HepG2 (cell line): ENCODE data around the gene CD7. TPM values are rescaled to one million over a fixed set of nuclear protein-coding genes. Genes with fewer than 3 reads are reported as not detected.

Experiments
- ATAC-seq: fragments of 200-7000 bp; cut with Tn5 transposase; 3 replicates; pipeline ENCODE4 v1.9.1; 2020; ENCODE audit warnings: mild to moderate bottlenecking, moderate library complexity
- BruUV-seq: library from RNA; stranded (reverse); fragments of 400-500 nt; replicated peaks from 2 replicates; lab custom pipeline; 2021; lab: Mats Ljungman, UMichigan
- CTCF ChIA-PET: fragments of 300-600 bp; formaldehyde crosslinking; extraction: SDS; loops from one replicate; lab custom pipeline; 2021; ENCODE audit warnings: low total read pairs, inconsistent platforms, low intra/inter-chr PET ratio; lab: Yijun Ruan, JAX
- POLR2A ChIA-PET: fragments of 350-600 bp; sonication (Branson Sonifier 250); formaldehyde crosslinking; loops from one replicate; lab custom pipeline; 2020; ENCODE audit warnings: antibody characterized with exemption, inconsistent platforms; lab: Yijun Ruan, JAX
- DNase-seq: peaks from one replicate; pipeline ENCODE4 v3.0.0-alpha.2; 2015; ENCODE audit warnings: low spot score
- FAIRE-seq: peaks from 3 replicates; lab custom pipeline; 2011; peaks lifted over from hg19 to GRCh38; lab: Jason Lieb, UNC
- H2AFZ ChIP-seq: one replicate; pipeline ENCODE4 v1.6.1; 2011; ENCODE audit warnings: low read length, inconsistent platforms
- H3K27ac ChIP-seq: fragments of 300-600 bp; 3 replicates; pipeline ENCODE4 v1.8.0; 2011; ENCODE audit warnings: mixed run types, mild to moderate bottlenecking, mixed read lengths, low read length, inconsistent platforms; ENCODE audit not compliant: insufficient read depth; ENCODE audit errors: extremely low read length
- H3K27me3 ChIP-seq, 2 experiments: fragments of 200-600 bp in 1 of 2; 2 replicates in 1 of 2; 3 replicates in 1 of 2; pipeline versions ENCODE4 v1.6.0 to v1.8.0; 2011; ENCODE audit warnings: low read length in 2 of 2, mild to moderate bottlenecking in 2 of 2, moderate library complexity in 2 of 2, inconsistent platforms in 1 of 2; ENCODE audit not compliant: insufficient read depth in 2 of 2, control insufficient read depth in 1 of 2
- H3K36me3 ChIP-seq, 2 experiments: fragments of 200-600 bp in 1 of 2; replicated peaks in 1 of 2; 2 replicates in 1 of 2; 3 replicates in 1 of 2; pipeline versions ENCODE4 v1.5.1 to v1.8.0; 2011; ENCODE audit warnings: low read length in 2 of 2, inconsistent platforms in 1 of 2; ENCODE audit not compliant: insufficient read depth in 2 of 2, control insufficient read depth in 1 of 2
- H3K4me1 ChIP-seq: 2 replicates; pipeline ENCODE4 v1.5.1; 2012; ENCODE audit warnings: low read length, inconsistent platforms; ENCODE audit not compliant: insufficient read depth
- H3K4me2 ChIP-seq: 2 replicates; pipeline ENCODE4 v1.6.0; 2011; ENCODE audit warnings: low read depth, low read length, inconsistent platforms
- H3K4me3 ChIP-seq, 3 experiments: fragments of 200-600 bp in 1 of 3; sonication (generic), shearing (Covaris generic) in 1 of 3; replicated peaks in 1 of 3; 2 replicates each; pipeline ENCODE4 v1.5.1; 2011 to 2016; ENCODE audit warnings: low read length in 3 of 3, inconsistent platforms in 2 of 3, low read depth in 2 of 3, mild to moderate bottlenecking in 2 of 3, control low read depth in 1 of 3, mixed read lengths in 1 of 3; ENCODE audit not compliant: insufficient read depth in 1 of 3
- H3K79me2 ChIP-seq: one replicate; pipeline ENCODE4 v1.6.1; 2011; ENCODE audit warnings: low read length, inconsistent platforms; ENCODE audit not compliant: insufficient read depth
- H3K9ac ChIP-seq: 2 replicates; pipeline ENCODE4 v1.6.0; 2011; ENCODE audit warnings: mild to moderate bottlenecking, low read depth, low read length, inconsistent platforms; ENCODE audit not compliant: insufficient read depth
- H3K9me3 ChIP-seq: 2 replicates; pipeline ENCODE4 v1.5.1; 2012; ENCODE audit warnings: mild to moderate bottlenecking, low read length
- H4K20me1 ChIP-seq: 2 replicates; pipeline ENCODE4 v1.6.0; 2011; ENCODE audit warnings: inconsistent platforms, mild to moderate bottlenecking, low read length, moderate library complexity; ENCODE audit not compliant: insufficient read depth
- ARID2 ChIP-seq: sonication (generic); formaldehyde crosslinking; IDR thresholded peaks from 2 replicates; pipeline ENCODE4 v1.8.1; 2022; ENCODE audit warnings: mild to moderate bottlenecking, missing genetic modification reagents, borderline replicate concordance
- CCDC6 ChIP-seq: sonication (generic); formaldehyde crosslinking; IDR thresholded peaks from 2 replicates; pipeline ENCODE4 v1.8.1; 2022; ENCODE audit warnings: mild to moderate bottlenecking, missing genetic modification reagents, moderate library complexity
- HNF4G ChIP-seq, 2 experiments: sonication (generic) in 1 of 2; formaldehyde crosslinking in 1 of 2; IDR thresholded peaks; 2 replicates each; pipeline versions ENCODE4 v1.4.0 to v1.6.1; 2011 to 2020; ENCODE audit warnings: borderline replicate concordance in 2 of 2, low read depth in 2 of 2, mild to moderate bottlenecking in 2 of 2, low read length in 1 of 2, missing genetic modification reagents in 1 of 2, moderate library complexity in 1 of 2
- KLF9 ChIP-seq: IDR thresholded peaks from 2 replicates; pipeline ENCODE4 v1.6.1; 2016; ENCODE audit warnings: low read depth
- PREB ChIP-seq: sonication (generic); formaldehyde crosslinking; IDR thresholded peaks from 2 replicates; pipeline ENCODE4 v1.4.0; 2020; ENCODE audit warnings: missing genetic modification reagents
- REL ChIP-seq: sonication (generic); formaldehyde crosslinking; conservative IDR thresholded peaks from 2 replicates; pipeline ENCODE4 v1.8.0; 2022; ENCODE audit warnings: mild to moderate bottlenecking, missing genetic modification reagents, moderate library complexity
- SMARCC2 ChIP-seq: fragments of 450-650 bp; IDR thresholded peaks from 2 replicates; pipeline ENCODE4 v1.6.1; 2017; ENCODE audit warnings: antibody characterized with exemption, mild to moderate bottlenecking
- SRY ChIP-seq: sonication (generic); formaldehyde crosslinking; IDR thresholded peaks from 2 replicates; pipeline ENCODE4 v1.8.0; 2022; ENCODE audit warnings: mild to moderate bottlenecking, missing genetic modification reagents
- ZBTB4 ChIP-seq: sonication (generic); formaldehyde crosslinking; IDR thresholded peaks from 2 replicates; pipeline ENCODE4 v1.4.0; 2020; ENCODE audit warnings: missing genetic modification reagents, mild to moderate bottlenecking, borderline replicate concordance
- ZNF281 ChIP-seq: sonication (generic); formaldehyde crosslinking; IDR thresholded peaks from 2 replicates; pipeline ENCODE4 v1.4.0; 2020; ENCODE audit warnings: missing genetic modification reagents, borderline replicate concordance
- ZNF574 ChIP-seq: sonication (generic); formaldehyde crosslinking; IDR thresholded peaks from 2 replicates; pipeline ENCODE4 v1.4.0; 2020; ENCODE audit warnings: missing genetic modification reagents
- WGBS: methylation state at CpG from one replicate; pipeline ENCODE4 v1.1.6; 2017; ENCODE audit warnings: low lambda C conversion rate; 5-methylcytosine and 5-hydroxymethylcytosine counted together
- in situ Hi-C: cut with HindIII; loops from 2 replicates; pipeline ENCODE4 v1.10.0; 2017; ENCODE audit warnings: low pct_unique_long_range_greater_than_20kb; ENCODE audit not compliant: extremely low pct_ligation_motif_present
- intact Hi-C: fragments of 100-400 bp; cut with micrococcal nuclease; formaldehyde crosslinking; loops from one replicate; pipeline ENCODE4 v1.10.0; 2022; ENCODE audit not compliant: unreplicated experiment
- polyA plus RNA-seq, 8 experiments: library from polyadenylated mRNA; depleted of rRNA in 3 of 8; stranded (reverse) in 7 of 8; unstranded in 1 of 8; fragments of >200 nt; fragmentation: Illumina TruSeq in 4 of 8; extraction: Trizol in 4 of 8; gene quantifications; 2 replicates each; pipeline versions ENCODE4 v1.2.1 to v1.2.3, GENCODE V29; 2011 to 2016; ENCODE audit warnings: low read depth in 4 of 8, missing spikeins in 1 of 8, mixed read lengths in 1 of 8; ENCODE audit not compliant: insufficient read depth in 1 of 8
- total RNA-seq, 5 experiments: library from RNA; depleted of rRNA; stranded (reverse); fragments of >200 nt; fragmentation: Illumina TruSeq; extraction: Trizol; gene quantifications; 2 replicates each; pipeline ENCODE4 v1.2.3, GENCODE V29; 2016; ENCODE audit warnings: low read depth in 1 of 5

The CD7 gene
- total and polyA plus RNA-seq, 2 of the 13 experiments (the other 11 are each of a cell fraction or from before 2014, with no cell fraction given) = 67.6 to 76.4 TPM

- WGBS = 43% methylated on average over 9 of the region's 29 CpGs
- no peak for TF ChIP-seq PREB
- TF ChIP-seq SMARCC2 = no peak
- peak; percentile 75; the same call in 1 of the 2 replicates for TF ChIP-seq REL (CRISPR knock-in tag)
- no peak for TF ChIP-seq ZBTB4
- no peak for TF ChIP-seq HNF4G (IDR thresholded peaks at IDR 0.05; ENCODE audit: borderline replicate concordance, low read depth, low read length)
- peak; percentile 13; the same call in 1 of the 2 replicates for TF ChIP-seq HNF4G (CRISPR knock-in tag; IDR thresholded peaks at IDR 0.05; ENCODE audit: borderline replicate concordance, low read depth)
- TF ChIP-seq SRY (CRISPR knock-in tag) = 0 out of 2 replicates have a peak, but pooled peaks have one; percentile 13
- TF ChIP-seq ZNF574 (CRISPR knock-in tag) = 0 out of 2 replicates have a peak, but pooled peaks have one; percentile 29
- 0 out of 2 replicates have a peak, but pooled peaks have one; percentile 1 for TF ChIP-seq ZNF281 (CRISPR knock-in tag)
- TF ChIP-seq KLF9 = no peak
- peak; percentile 54; the same call in 1 of the 2 replicates for TF ChIP-seq ARID2 (CRISPR knock-in tag)
- peak; percentile 76; the same call in 1 of the 2 replicates for TF ChIP-seq CCDC6 (CRISPR knock-in tag)
Observed at GRCh38 chr17:82316651-82317393, 586 bp downstream of the CD7 start.

More at GRCh38 chr17:82316651-82317393, 586 bp downstream of the CD7 start:
- peak overlapping the region; percentile 54 for H3K27ac ChIP-seq
- peak; percentile 34 for ATAC-seq
- no peak for DNase-seq
- ChIA-PET POLR2A (interaction anchor here (0.8 to 2.6 kb wide), 19 partner anchors 8 to 260 kb away, joined by 3 to 152 read pairs (median 8); partner anchors contain the start of genes CSNK1D and SLC16A3), CTCF (interaction anchor here (1.0 kb wide), 1 partner anchor 16 kb away, joined by 3 read pairs; no protein-coding TSS in a partner anchor)
- peaks cover 63% of the 10 kb centered on the region for H3K4me1 ChIP-seq
- no peaks in the 10 kb centered on the region for H3K36me3 ChIP-seq
- peak overlapping the region; percentile 63 to 72 (median 69) for H3K4me3 ChIP-seq
- TSS peak; percentile 54 for BruUV-seq
- intact Hi-C loops (loop anchor here (1.0 kb wide), 2 partner anchors 50 to 75 kb away; no protein-coding TSS in a partner anchor), in situ Hi-C loops (no loop called here)
- H3K9ac ChIP-seq = peak overlapping the region; percentile 64
- FAIRE-seq = no peak
- peak overlapping the region; percentile 88 for H3K4me2 ChIP-seq
- peaks cover 3% of the 10 kb centered on the region for H3K79me2 ChIP-seq
- no peaks in the 10 kb centered on the region; a peak in 1 of 5 replicates for H3K27me3 ChIP-seq
- no peaks in the 10 kb centered on the region for H3K9me3 ChIP-seq
- H2AFZ ChIP-seq = no peak overlapping the region
- H4K20me1 ChIP-seq = no peaks in the 10 kb centered on the region
